ENCODE measurements around the gene IFNAR1.
"Not testable (repeated sequence)": the region's sequence is repeated elsewhere in the genome, so short reads cannot be mapped to it uniquely, and the experiment has no call there.

DNA sequence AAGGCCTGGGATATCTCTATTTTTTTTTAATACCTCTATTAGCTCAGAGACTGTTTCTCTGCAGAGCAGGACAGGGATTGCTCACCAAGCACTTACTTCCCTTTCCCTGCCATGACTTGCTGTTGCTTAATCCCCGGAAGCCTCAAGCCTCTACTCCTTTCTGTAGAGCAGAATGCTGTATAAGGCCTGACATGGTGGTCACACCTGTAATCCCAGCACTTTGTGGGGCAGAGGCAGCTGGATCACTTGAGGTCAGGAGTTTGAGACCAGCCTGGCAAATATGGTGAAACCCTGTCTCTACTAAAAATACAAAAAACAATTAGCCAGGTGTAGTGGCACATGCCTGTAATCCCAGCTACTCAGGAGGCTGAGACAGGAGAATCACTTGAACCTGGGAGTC, 55.2 kb downstream of the IFNAR1 start:
- TF ChIP-seq CTCF, POLR2A (IDR thresholded peaks at IDR 0.05): not testable (repeated sequence)
